Liver (tissue), 9 donors: Measurements from ENCODE around the gene CELF2. TPM values are rescaled to one million over a fixed set of nuclear protein-coding genes. Genes with fewer than 3 reads are reported as not detected.

Source experiments
- DNase-seq: peaks from one replicate; pipeline ENCODE4 v3.0.0-alpha.2; 2017; ENCODE audit warnings: low spot score
- H3K27ac ChIP-seq, 2 donors: one replicate each; pipeline ENCODE4 v1.7.0; 2013; ENCODE audit warnings: inconsistent platforms in 2 of 2, low read length in 2 of 2, control low read depth in 1 of 2, low read depth in 1 of 2, mild to moderate bottlenecking in 1 of 2
- H3K27me3 ChIP-seq, 4 donors: one replicate each; pipeline versions ENCODE4 v1.6.1 to v1.7.0; 2013; ENCODE audit warnings: low read length in 3 of 4, inconsistent platforms in 1 of 4, mild to moderate bottlenecking in 1 of 4, moderate library complexity in 1 of 4; ENCODE audit not compliant: control insufficient read depth in 4 of 4, insufficient read depth in 4 of 4
- H3K36me3 ChIP-seq, 4 donors: one replicate each; pipeline versions ENCODE4 v1.6.1 to v1.7.0; 2013; ENCODE audit warnings: low read length in 3 of 4, mild to moderate bottlenecking in 3 of 4, low read depth in 1 of 4, moderate library complexity in 1 of 4; ENCODE audit not compliant: control insufficient read depth in 4 of 4, insufficient read depth in 3 of 4
- H3K4me1 ChIP-seq, 4 donors: one replicate each; pipeline versions ENCODE4 v1.6.1 to v1.7.0; 2013; ENCODE audit warnings: low read length in 3 of 4, mild to moderate bottlenecking in 3 of 4, moderate library complexity in 1 of 4; ENCODE audit not compliant: control insufficient read depth in 4 of 4, insufficient read depth in 4 of 4
- H3K4me3 ChIP-seq, 3 donors: one replicate each; pipeline versions ENCODE4 v1.6.1 to v1.7.0; 2013; ENCODE audit warnings: low read length in 3 of 3, control low read depth in 1 of 3, low read depth in 1 of 3, mild to moderate bottlenecking in 1 of 3
- H3K9ac ChIP-seq, 2 donors: one replicate each; pipeline ENCODE4 v1.7.0; 2013; ENCODE audit warnings: low read length in 2 of 2, mild to moderate bottlenecking in 2 of 2, moderate library complexity in 2 of 2, control low read depth in 1 of 2, low read depth in 1 of 2
- H3K9me3 ChIP-seq, 4 donors: one replicate each; pipeline versions ENCODE4 v1.6.1 to v1.7.0; 2013; ENCODE audit warnings: low read length in 3 of 4; ENCODE audit not compliant: control insufficient read depth in 4 of 4
- ATF3 ChIP-seq: IDR thresholded peaks from 2 replicates; pipeline ENCODE4 v1.6.1; 2016; ENCODE audit warnings: antibody characterized with exemption
- CTCF ChIP-seq: fragments of 150-350 bp; IDR thresholded peaks from 2 replicates; pipeline ENCODE4 v1.5.1; 2017; ENCODE audit warnings: improper control_type of control experiment, low read depth, low read length; ENCODE audit not compliant: missing input control
- EGR1 ChIP-seq, 2 donors: IDR thresholded peaks; 2 replicates each; pipeline ENCODE4 v1.6.1; 2016 to 2018; ENCODE audit warnings: antibody characterized with exemption in 2 of 2, low read depth in 2 of 2
- FOXA1 ChIP-seq: IDR thresholded peaks from 2 replicates; pipeline ENCODE4 v1.6.1; 2016; ENCODE audit warnings: antibody characterized with exemption
- FOXA2 ChIP-seq: IDR thresholded peaks from 2 replicates; pipeline ENCODE4 v1.6.1; 2016; ENCODE audit warnings: antibody characterized with exemption
- GABPA ChIP-seq, 2 donors: IDR thresholded peaks in 1 of 2; conservative IDR thresholded peaks in 1 of 2; 2 replicates each; pipeline ENCODE4 v1.6.1; 2016; ENCODE audit warnings: antibody characterized with exemption in 2 of 2, mild to moderate bottlenecking in 1 of 2, moderate library complexity in 1 of 2
- HNF4A ChIP-seq, 2 donors: conservative IDR thresholded peaks; 2 replicates each; pipeline ENCODE4 v1.6.1; 2016; ENCODE audit warnings: antibody characterized with exemption in 2 of 2, mild to moderate bottlenecking in 2 of 2
- HNF4G ChIP-seq: IDR thresholded peaks from 2 replicates; pipeline ENCODE4 v1.6.1; 2016; ENCODE audit warnings: antibody characterized with exemption
- JUND ChIP-seq, 2 donors: IDR thresholded peaks; 2 replicates each; pipeline ENCODE4 v1.6.1; 2016; ENCODE audit warnings: antibody characterized with exemption in 2 of 2
- MAX ChIP-seq: IDR thresholded peaks from 2 replicates; pipeline ENCODE4 v1.6.1; 2016; ENCODE audit warnings: antibody characterized with exemption
- NR2F2 ChIP-seq: IDR thresholded peaks from 2 replicates; pipeline ENCODE4 v1.6.1; 2016; ENCODE audit warnings: antibody characterized with exemption
- RAD21 ChIP-seq, 2 donors: IDR thresholded peaks; 2 replicates each; pipeline ENCODE4 v1.6.1; 2016; ENCODE audit warnings: antibody characterized with exemption in 2 of 2, mild to moderate bottlenecking in 2 of 2
- REST ChIP-seq: IDR thresholded peaks from 2 replicates; pipeline ENCODE4 v1.6.1; 2016; ENCODE audit warnings: antibody characterized with exemption, mild to moderate bottlenecking
- RXRA ChIP-seq, 2 donors: IDR thresholded peaks; 2 replicates each; pipeline ENCODE4 v1.6.1; 2017 to 2018; ENCODE audit warnings: antibody characterized with exemption in 2 of 2, mild to moderate bottlenecking in 1 of 2
- SP1 ChIP-seq: IDR thresholded peaks from 2 replicates; pipeline ENCODE4 v1.6.1; 2018; ENCODE audit warnings: antibody characterized with exemption, mild to moderate bottlenecking
- TAF1 ChIP-seq: conservative IDR thresholded peaks from 2 replicates; pipeline ENCODE4 v1.6.1; 2016; ENCODE audit warnings: antibody characterized with exemption, mild to moderate bottlenecking
- YY1 ChIP-seq: IDR thresholded peaks from 2 replicates; pipeline ENCODE4 v1.6.1; 2016; ENCODE audit warnings: antibody characterized with exemption, mild to moderate bottlenecking
- ZBTB33 ChIP-seq: IDR thresholded peaks from 2 replicates; pipeline ENCODE4 v1.6.1; 2016; ENCODE audit warnings: antibody characterized with exemption
- WGBS: extraction: QIAGEN DNeasy Blood & Tissue Kit; methylation state at CpG from one replicate; pipeline ENCODE4 v1.1.7; 2013; 5-methylcytosine and 5-hydroxymethylcytosine counted together
- polyA plus RNA-seq, 2 donors: library from polyadenylated mRNA; stranded (reverse) in 1 of 2; unstranded in 1 of 2; fragments of 200-250 nt in 1 of 2; fragments of >200 nt in 1 of 2; fragmentation: Nextera tagmentation in 1 of 2; extraction: Ambion mirVana in 1 of 2; gene quantifications; one replicate each; pipeline versions ENCODE4 v1.2.1 to v1.2.3, GENCODE V29; 2013 to 2015
- total RNA-seq, 2 donors: library from RNA; depleted of rRNA; stranded (reverse); fragments of >200 nt; gene quantifications; one replicate each; pipeline ENCODE4 v1.2.3, GENCODE V29; 2014
- donor health status: healthy.
- donor health status: healthy.
- donor health status: healthy.
- donor health status: healthy.
- donor health status: healthy.

Gene CELF2
- total and polyA plus RNA-seq, 4 donors = 1.4 to 8.5 (median 5.6) TPM

GRCh38 chr10:11238893-11239292 lies 221.2 kb downstream of the CELF2 start:
- Histone ChIP-seq H3K9me3 (peaks cover 0 to 2% (median 0%) of the 10 kb centered on the region in 4 donors), H3K27ac (no peak overlapping the region)
- WGBS = 67% methylated on average over 4 of the region's 4 CpGs

GRCh38 chr10:11240641-11241040 lies 223.0 kb downstream of the CELF2 start:
- Histone ChIP-seq H3K9ac (no peak overlapping the region), H3K36me3 (peaks cover 0 to 1% (median 0%) of the 10 kb centered on the region in 4 donors), H3K4me1 (peaks cover 0 to 4% (median 0%) of the 10 kb centered on the region in 4 donors), H3K27ac (no peak overlapping the region), H3K27me3 (no peaks in the 10 kb centered on the region), H3K9me3 (no peaks in the 10 kb centered on the region), H3K4me3 (no peak overlapping the region)
- WGBS = 88% methylated on average over 7 of the region's 7 CpGs
- TF ChIP-seq RXRA (IDR thresholded peaks at IDR 0.05) = no peak
- no peak for TF ChIP-seq REST
- TF ChIP-seq ATF3 = no peak
- no peak for TF ChIP-seq MAX
- no peak for TF ChIP-seq CTCF
- TF ChIP-seq JUND (IDR thresholded peaks at IDR 0.05) = no peak
- no peak for TF ChIP-seq YY1
- no peak for TF ChIP-seq FOXA2
- TF ChIP-seq EGR1 (IDR thresholded peaks at IDR 0.05; ENCODE audit: low read depth in 2 of 2) = no peak
- no peak for TF ChIP-seq RAD21 (IDR thresholded peaks at IDR 0.05)
- TF ChIP-seq SP1 = no peak
- TF ChIP-seq HNF4A (conservative IDR thresholded peaks at IDR 0.05) = no peak
- TF ChIP-seq GABPA (IDR thresholded peaks at IDR 0.05 in 1 of 2, conservative IDR thresholded peaks at IDR 0.05 in 1 of 2) = no peak
- no peak for TF ChIP-seq NR2F2
- TF ChIP-seq HNF4G = no peak
- TF ChIP-seq ZBTB33 = no peak
- no peak for TF ChIP-seq FOXA1
- no peak for TF ChIP-seq TAF1
- DNase-seq = no peak

More at GRCh38 chr10:11238893-11239292, 221.2 kb downstream of the CELF2 start:
- no peak for DNase-seq
- Histone ChIP-seq H3K27me3 (no peaks in the 10 kb centered on the region), H3K4me3 (no peak overlapping the region), H3K9ac (no peak overlapping the region), H3K36me3 (peaks cover 0 to 1% (median 0%) of the 10 kb centered on the region in 4 donors), H3K4me1 (peaks cover 0 to 4% (median 0%) of the 10 kb centered on the region in 4 donors)
- no peak for TF ChIP-seq RAD21 (IDR thresholded peaks at IDR 0.05)
- no peak for TF ChIP-seq EGR1 (IDR thresholded peaks at IDR 0.05; ENCODE audit: low read depth in 2 of 2)
- no peak for TF ChIP-seq GABPA (IDR thresholded peaks at IDR 0.05 in 1 of 2, conservative IDR thresholded peaks at IDR 0.05 in 1 of 2)
- no peak for TF ChIP-seq RXRA (IDR thresholded peaks at IDR 0.05)
- TF ChIP-seq HNF4A (conservative IDR thresholded peaks at IDR 0.05) = no peak
- TF ChIP-seq FOXA2 = no peak
- TF ChIP-seq ZBTB33 = no peak
- TF ChIP-seq SP1 = no peak
- TF ChIP-seq YY1 = no peak
- no peak for TF ChIP-seq JUND (IDR thresholded peaks at IDR 0.05)
